ENCODE results near the gene CSNK1D.

The CSNK1D gene

DNA sequence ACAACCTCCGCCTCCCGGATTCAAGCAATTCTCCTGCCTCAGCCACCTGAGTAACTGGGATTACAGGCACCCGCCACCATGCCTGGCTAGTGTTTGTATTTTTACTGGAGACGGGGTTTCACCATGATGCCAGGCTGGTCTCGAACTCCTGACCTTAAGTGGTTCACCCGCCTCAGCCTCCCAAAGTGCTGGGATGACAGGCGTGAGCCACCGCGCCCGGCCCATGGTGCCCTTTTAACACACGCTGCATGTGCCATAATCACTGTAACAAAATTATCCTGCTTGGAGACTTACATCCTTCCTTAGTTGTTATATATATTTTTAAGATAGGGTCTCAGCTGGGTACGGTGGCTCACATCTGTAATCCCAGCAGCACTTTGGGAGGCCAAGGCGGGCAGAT lies 38.5 kb upstream of the CSNK1D start:
- no peak for DNase-seq

DNA sequence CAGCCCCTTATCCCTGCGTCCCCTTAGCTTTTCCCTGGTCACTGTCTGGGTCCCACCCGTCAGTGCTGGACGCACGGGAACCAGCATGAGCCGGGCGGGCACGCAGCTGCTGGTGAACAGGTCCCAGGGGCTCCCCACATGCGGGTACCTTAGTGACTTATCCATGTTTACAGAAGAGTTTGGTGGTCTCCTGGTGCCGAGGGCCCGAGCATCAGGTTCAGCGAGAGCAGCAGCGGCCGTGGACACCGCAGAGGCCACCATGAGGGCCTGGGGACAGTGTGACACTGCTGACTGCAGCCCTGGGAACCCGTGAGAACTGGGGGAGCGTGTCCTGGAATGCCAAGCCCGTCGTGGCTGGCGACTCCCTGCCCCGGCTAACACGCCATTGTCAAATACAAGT lies 37.4 kb upstream of the CSNK1D start:
- DNase-seq = no peak

DNA sequence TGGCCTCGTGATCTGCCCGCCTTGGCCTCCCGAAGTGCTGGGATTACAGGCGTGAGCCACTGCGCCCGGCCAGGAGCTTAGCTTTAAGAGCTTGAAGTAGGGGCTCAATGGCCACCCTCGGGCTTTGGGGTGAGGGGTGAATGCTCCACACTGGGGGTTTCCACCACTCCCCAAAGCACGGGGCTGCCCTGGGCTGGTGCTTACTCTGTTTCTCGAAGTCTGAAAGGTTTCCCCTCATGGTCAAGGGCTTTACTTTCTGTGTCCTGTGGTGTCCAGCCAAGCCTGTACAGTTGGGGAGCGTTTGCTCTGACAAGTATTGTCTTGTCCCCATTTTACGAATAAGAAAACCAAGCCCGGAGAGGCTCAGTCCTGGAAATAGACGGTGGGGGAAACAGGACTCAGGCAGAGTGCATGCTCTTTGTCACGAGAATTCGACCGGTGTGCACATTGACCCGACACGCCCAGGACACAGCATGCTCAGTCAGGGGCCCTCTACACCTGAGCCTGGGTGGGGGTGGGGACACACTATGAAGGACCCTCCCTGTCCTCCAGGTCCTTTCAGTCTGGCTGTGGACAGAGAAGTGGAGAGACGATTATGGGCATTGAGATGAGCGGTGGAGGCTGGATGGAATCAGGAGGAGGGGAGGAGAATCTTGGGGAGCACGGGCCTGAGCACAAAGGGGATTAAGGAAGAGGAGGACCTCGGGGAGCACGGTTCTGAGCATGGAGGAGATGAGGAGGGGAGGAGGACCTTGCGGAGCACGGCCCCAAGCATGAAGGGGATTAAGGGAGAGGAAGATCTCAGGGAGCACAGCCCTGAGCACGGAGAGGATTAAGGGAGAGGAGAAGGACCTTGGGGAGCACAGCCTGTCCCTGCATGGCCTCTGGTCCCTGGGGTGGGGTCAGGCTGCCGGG lies 36.4 kb upstream of the CSNK1D start:
- no peak for DNase-seq

DNA sequence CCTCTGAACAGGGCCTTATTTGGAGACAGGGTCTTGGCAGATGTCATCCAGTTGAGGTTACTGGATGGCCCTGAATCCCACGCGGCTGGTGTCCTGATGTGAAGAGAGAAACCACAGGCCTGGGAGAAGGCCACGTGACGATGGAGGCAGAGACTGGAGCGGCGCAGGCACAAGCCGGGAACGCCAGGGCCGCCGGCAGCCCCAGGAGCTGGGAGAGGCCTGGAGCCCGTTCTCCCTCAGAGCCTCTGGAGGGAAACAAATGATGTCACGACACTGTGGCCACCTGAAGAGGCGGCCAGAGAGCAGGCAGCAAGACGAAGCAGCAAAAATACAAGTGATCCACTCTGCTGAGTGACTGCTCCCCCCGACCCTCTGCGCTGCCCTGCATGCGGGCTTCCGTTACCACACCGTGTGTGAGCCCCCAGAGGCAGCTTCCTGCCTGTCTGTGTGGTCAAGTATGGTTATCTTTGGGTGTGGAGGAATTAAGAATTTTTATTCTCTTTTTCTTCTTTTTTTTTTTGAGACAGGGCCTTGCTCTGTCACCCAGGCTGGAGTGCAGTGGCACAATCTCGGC lies 32.3 kb upstream of the CSNK1D start:
- no peak for DNase-seq

DNA sequence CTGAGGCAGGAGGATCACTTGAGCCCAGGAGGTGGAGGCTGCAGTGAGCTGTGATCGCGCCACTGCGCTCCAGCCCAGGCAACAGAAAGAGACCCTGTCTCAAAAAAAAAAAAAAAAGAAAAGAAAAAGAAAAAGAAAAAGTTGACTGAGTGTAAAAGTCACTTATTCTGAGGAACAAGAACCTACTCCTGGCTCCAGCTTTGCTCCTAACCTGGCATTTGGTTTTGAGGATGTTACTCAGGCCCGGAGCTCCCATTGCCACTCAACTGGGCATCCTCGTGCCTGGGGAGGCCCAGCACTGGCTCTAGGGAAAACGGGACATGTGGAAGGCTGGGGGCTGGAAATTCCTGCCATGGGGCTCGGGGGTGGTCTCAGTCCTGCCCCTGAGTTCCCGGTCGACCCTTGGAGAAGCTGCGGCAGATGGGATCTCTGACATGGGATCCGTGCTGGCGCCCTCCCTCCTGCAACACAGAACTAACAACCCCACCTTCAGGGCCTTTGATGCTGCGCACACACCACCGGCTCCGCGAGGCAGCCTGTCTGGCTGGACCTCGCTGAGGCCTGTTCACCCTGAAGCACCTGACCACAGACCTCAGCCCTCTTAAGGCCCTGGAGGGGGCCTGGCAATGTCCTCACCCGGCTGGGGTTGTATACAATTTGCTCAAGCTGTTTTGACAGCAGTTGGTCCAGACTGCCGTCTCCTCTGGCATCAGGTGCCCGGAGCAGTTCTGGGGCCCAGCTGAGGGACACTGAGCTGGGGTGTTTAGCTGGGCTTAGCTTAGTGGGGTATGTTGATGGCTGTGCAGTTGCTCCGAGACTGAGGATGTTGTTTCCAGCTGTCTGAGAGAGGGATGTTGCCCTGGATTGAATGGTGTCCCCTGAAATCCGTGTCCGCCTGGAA lies 31.6 kb upstream of the CSNK1D start:
- DNase-seq = no peak

DNA sequence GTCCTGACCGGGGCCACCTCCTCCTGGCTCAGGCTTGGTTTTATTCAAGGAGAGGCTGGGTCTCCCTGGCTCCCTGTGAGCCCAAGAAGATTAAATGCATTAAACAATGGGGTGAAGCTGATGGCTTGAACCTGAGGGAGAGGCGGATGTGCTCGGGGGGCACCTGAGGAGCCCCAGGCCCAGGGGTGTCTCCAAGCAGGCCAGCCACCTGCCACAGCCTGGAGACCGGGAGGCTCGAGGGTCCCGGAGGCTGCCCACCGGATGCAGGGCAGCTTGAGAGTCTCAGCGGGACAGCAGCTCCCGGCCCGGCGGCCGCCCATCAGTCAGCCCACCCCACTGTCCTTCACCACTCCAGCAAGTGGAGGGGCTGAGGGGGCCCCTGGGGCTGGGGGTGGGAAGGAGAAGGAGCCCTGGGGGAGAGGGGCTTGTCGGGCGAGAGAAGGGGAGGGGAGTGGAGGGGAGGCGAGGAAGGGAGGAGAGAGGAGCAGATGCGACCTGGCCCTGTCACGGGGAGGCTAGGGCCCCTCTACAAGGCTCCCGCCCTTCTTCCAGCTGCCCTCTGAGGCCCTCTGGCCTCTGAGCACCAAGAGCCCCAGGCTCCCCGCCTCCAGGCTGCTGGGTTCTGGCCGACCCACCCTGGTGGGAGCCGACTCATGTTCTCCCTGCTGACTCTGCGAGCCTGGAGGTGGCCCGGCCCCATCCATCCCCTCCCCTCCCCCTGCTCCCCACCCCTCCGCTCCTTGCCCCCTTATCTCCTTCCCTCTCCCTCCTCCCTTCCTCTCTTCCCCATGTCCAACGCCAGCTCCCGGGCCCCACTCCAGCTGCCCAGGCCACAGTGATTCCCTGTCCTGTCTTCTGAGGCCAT lies 30.7 kb upstream of the CSNK1D start:
- DNase-seq = peak in 1 of 56 donors; percentile 8

DNA sequence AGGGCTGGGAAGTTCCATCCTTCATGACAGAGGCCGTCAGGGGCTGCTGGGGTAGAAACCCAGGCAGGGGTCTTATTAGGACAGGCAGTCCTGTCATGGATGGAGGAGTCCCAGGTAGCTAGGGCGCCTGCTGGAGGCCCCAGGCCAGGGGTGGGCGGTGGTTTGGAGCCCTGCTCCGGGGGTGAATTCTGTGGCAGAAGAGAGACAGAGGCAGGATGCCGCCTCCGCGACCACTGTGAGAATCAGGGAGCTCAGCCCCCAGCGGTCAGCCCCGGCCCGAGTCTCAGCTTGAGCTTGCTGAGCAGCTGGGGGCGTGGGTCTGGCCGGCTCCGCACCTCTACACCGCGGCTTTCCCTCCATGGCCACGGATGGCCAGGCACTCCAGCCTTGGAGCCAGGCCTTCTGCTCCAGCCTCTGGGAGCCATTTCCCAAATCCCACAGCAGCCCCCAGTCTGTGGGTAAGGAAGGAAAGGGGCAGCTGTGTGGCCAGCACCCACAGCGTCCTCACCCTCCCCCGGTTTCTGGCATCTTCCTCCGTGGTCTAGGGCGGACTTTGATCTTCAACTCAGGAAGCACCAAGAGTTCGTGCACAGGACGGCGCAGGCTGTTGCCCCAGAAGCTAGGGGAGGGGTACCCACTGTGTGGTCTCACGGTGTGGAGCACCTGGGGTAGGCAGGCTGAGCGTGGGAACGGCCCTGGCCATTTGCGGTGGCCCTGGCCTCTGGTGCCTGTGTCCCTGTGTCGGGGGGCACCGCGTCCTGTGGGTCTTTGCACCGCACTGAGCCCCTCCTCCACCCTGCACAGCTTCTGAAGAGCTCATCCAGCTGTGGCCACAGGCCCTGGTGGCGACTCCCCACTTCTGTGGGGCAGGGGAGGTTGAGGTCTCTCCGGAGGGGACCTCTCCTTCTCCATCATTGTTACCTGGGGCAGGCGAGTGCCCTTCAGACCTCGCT lies 29.8 kb upstream of the CSNK1D start:
- no peak for DNase-seq

DNA sequence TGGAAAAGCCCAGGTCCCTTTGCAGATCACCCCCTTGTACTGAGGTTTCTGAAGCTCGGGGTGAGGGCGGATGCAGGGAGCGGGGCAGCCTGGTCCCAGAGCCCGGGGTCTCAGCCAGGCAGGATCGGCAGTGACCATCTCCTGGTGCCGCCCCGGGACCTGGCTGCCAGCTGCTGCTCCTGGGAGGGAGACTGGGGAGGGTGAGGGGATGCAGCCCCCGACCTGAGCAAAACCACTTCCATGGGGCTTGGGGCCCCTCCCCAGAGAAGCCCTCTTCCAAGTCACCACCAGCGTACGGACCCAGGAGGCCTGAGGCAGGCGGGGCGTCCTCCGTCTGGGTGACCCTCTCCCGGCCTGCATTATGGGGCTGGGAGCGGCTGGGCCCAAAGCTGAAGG lies 29.1 kb upstream of the CSNK1D start:
- DNase-seq = no peak

DNA sequence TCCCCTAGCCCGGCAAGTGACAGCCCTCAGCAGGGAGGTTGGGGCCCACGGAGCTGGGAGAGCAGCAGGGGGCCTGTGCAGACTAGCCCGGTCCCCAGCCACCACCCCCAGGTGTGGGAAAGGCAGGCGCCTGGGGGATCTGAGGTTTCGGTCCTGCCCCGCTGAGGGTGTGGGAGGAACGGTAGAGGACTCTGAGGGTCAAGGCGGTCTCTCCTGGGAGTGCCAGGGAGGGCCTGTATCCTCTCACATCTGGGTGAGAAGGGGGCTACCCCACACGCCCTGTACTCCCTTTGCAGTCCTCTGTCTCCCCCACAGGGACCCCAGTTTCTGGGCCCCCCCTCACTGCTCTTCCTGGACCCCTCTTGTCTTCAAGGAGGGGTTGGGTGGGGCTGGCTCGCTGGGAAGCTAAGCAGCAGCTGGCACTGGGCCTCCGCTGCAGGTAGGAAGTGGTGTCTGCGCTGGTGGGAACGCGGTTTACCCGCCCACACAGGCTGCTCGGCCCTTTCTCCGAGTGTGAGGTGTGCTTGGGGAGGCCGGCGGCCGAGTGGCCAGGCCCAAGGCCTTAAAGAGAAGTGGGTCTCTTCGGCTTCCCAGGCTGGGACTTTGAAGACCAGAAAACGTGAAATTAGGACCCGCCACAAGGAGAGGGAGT lies 28.5 kb upstream of the CSNK1D start:
- DNase-seq = no peak

DNA sequence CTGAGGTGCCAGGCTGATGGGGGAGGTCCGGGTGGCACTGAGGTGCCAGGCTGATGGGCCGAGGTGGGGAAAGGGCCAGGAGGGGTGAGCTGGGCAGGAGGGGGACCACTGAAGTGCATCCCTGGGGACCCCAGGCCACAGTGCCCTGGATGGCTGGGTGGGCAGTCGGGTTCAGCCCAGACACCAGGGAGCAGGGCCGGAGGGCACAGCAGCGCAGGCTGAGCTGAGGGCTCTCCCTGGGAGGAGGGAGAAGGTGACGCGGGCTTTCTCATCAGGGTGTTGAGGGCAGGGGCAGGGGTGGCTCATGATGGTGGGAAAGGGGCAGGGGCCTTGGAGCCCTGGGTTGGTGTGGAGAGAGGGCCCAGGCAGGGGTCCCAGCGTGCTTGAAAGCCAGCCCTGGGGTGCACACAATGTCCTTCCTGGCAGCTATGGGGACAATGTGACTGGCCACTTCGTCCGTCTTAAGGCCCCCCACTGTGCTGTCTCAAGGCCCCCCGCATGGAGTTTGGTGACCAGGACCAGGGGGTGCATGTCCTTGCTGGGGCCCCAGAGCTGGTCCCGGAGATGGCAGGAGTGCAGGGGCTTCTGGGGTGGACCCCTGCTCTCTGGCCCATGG lies 27.9 kb upstream of the CSNK1D start:
- no peak for DNase-seq

DNA sequence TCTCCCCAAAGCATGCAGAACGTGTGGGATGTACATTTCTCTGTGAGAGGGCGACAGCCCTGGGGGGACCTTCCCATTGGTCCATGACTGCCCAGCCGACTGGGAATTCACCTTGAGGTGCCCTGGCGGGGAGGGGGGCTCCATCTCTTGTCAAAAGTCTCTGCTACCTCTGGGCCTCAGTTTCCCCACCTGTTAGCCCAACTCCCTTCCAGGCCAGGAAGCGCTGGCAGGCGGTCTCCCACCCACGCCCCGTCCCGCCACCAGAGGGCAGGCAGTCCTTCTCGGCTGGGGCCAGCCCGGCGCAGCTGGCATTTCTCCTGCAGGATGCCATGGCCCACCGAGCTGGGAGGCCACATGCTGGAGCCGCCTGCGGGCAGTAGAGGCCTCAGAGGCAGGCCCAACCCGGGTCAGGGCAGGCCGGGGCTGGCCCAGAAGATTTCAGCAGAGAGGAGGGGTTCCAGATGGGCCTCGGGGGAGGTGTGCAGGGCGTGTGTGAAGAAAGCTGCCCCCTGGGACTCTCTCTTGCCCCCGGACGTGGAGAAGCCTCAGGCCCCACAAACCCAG lies 27.3 kb upstream of the CSNK1D start:
- peak in 17 of 56 donors; percentile 7 to 62 (median 28) for DNase-seq

DNA sequence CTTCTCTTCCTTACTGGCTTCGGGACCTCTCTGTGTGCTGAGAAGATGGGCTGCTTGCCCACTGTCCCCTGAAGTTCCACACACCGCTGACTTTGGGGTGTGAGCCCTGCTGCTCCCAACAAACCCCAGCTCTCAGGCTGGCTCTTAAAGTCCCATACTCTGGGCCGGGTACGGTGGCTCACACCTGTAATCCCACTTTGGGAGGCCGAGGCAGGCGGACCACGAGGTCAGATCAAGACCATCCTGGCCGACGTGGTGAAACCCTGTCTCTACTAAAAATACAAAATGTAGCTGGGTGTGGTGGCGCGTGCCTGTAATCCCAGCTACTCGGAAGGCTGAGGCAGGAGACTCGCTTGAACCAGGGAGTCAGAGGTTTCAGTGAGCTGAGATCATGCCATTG lies 26.7 kb upstream of the CSNK1D start:
- DNase-seq = no peak

DNA sequence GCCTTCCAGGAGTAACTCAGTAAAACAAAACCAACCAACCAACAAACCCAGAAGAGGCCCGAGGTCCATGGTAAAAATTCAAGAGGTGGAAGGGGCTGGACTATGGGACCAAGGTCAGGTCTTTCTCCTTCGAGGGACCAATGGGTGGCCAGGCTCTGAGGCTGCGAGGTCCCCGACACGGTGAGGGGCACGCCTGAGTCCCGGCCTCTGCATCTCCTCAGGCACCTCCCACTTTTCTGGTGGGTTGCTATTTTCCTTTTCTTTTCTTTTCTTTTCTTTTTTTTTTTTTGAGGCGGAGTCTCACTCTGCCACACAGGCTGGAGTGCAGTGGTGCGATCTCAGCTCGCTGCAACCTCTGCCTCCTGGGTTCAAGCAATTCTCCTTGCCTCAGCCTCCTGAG lies 26.0 kb upstream of the CSNK1D start:
- DNase-seq = no peak

DNA sequence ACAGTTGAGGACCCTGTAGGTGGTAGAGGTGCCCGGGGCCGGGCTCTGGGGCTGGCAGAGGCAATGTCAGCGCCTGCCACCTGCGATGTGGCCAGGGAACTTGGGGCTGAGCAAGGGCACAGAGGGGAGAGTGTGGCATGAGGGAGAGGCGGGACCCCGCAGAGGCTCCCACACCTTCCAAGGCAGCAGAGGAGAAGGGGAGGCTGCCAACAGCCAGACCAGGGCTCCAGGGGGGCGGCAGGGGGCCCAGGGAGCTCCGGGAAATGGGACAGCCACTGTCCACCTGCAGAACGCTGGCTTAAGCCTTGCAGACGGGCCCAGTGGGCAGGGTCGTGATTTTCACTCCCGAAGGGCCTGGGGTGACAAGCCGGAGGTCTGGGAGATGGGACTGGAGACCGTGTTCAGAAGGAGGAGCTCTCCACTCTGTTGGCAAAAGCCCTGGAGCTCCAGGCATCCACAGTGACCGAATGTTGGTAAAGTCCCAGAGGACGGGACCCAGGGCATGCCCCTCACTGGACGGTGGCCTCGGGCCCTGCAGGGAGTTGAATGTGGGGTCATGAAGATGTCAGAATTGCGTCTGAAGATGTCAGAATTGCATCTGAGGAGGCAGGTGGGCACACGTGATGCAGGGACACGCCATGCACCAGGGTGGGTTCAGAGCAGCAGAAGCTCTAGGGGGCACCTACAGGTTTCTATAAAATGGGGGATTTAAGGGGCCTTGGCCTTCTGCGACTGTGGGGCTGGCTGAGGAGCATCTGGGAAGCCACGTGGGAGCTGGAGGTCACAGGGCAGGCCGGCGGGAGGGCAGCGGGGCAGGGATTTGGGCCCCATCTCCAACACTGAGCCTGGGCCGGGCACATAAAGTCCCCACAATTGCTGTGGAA lies 25.3 kb upstream of the CSNK1D start:
- DNase-seq = no peak

DNA sequence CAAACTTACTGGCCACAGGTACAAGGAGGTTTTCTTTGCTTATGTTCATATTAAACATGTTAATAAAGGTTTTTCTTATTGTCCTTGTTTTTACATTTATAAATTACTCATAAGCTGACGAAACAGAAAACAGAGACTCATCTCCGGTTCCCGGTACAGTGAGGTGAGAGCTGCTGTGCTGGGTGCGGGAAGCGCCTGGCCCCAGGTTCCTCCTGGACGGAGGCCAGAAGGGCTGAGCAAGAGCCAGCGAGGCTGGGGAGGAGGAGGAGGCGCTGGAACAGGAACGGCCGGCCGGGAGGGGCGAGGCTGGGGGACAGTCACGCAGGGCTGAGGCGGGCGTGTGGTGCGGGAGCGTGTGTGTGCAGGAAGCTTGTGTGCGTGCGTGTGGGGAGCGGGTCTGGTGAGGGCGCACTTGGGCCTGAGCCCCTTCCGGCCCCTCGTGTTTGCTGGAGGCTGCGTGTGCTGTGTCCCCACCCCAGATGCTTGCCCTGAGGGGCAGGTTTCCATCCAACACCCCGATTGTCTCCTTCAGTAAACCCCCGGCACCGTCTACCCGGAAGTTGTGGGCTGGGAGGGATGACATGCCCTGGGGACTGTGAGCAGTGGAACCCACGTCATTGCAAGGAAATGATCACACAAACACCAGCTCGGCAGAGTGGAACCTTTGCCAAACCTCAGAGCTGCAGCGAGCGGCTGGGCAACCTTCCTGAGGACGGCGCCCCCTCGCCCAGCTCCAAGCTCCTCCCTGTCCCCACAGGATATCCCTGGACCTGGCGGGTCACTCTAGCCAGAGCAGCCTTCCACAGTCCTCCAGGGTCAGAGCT lies 24.4 kb upstream of the CSNK1D start:
- peak in 44 of 56 donors; percentile 19 to 81 (median 60) for DNase-seq

DNA sequence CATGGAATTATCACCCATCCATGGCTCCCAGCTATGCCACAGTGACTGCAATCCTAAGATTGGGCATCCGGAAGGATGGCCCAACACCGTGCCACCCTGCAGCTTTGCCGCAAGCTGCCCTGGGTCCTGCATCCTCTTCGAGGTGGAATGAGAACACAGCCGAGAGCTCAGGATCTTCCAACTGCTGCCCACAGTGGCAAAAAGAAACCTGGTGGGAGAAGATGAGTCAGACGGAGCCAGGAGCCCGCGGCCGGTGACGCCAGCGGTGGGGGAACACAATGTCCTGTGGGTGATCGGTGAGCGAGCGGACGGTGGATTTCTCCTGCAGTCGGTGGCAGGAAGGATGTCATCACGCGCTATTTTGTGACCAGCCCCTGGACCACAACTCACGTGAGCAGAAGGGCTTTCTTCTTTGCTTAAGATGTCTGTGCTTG lies 23.8 kb upstream of the CSNK1D start:
- DNase-seq = peak in 28 of 56 donors; percentile 11 to 69 (median 32)
